Stimulated activated CD8-positive, alpha-beta memory T cell treated with anti-CD3 and anti-CD28 coated beads, Interleukin-15, amount 100 ng/mL, for 48 hours (primary cell): Measurements from ENCODE around the gene IRGC.
"Not testable (repeated sequence)": the region's sequence is repeated elsewhere in the genome, so short reads cannot be mapped to it uniquely, and the experiment has no call there.

Experiments
- DNase-seq, 2 donors: peaks; one replicate each; pipeline ENCODE4 v3.0.0-alpha.2; 2020; ENCODE audit warnings: low read depth in 2 of 2

The IRGC gene, protein sequence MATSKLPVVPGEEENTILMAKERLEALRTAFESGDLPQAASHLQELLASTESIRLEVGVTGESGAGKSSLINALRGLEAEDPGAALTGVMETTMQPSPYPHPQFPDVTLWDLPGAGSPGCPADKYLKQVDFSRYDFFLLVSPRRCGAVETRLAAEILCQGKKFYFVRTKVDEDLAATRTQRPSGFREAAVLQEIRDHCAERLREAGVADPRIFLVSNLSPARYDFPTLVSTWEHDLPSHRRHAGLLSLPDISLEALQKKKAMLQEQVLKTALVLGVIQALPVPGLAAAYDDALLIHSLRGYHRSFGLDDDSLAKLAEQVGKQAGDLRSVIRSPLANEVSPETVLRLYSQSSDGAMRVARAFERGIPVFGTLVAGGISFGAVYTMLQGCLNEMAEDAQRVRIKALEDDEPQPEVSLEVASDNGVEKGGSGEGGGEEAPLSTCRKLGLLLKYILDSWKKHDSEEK

DNA sequence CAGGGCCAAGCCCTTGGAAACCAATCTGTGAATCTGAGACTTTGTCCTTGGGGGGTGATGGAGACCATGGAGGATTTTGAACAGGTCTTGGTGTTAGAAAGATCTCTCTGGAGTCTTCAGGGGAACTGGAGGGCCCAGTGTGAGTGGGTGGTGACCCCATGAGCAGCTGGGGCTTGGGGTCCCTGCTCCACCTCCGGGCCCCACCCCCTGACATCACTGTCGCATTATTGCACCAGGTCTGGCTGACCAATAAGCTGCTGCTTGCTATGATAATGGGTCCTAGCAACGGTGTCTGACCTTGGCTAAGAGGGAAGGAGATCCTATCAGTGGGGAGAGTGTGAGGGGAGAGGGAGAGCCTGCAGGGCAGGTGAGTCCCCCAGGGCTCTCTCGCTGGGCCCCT, at the start of gene IRGC:
Gene IRGC (plus strand): TSS at position 301 of the 400 bp plus-strand sequence. CDS start 2,483 bp downstream, outside the sequence.
- no peak for DNase-seq

DNA sequence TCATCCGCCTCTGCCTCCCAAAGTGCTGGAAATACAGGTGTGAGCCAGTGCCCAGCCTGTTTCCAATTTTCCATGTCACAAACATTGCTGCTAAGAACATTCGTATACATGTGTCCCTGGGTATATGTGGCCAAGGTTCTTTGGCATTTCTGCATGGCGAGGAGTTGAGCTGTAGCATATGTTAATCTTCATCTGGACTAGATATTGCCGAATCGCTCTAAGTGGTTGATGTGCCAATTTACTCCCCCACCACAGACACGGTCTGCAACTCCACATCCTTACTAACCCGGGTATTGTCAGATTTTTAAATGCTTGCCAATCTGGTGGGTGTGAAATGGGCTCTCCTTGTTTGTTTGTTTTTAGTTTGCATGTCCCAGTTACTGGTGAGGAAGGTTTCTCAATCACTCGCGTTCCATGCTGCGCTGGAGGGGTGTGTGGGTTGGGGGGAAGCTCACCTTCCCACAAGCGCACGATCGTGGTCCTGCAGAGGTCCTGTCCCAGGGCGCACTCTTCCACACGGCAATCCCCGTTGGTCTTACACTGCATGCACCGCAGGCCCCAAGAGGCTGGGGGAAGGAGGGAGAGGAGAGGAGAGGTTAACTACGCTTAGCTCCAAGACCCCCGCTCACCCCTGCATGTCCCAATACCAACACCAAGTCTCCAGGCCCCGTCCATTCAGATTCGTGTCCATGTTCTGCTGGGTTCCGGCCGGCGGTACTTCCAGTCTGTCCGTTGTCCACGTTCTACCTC, 48.6 kb upstream of the IRGC start:
- DNase-seq, result no peak

DNA sequence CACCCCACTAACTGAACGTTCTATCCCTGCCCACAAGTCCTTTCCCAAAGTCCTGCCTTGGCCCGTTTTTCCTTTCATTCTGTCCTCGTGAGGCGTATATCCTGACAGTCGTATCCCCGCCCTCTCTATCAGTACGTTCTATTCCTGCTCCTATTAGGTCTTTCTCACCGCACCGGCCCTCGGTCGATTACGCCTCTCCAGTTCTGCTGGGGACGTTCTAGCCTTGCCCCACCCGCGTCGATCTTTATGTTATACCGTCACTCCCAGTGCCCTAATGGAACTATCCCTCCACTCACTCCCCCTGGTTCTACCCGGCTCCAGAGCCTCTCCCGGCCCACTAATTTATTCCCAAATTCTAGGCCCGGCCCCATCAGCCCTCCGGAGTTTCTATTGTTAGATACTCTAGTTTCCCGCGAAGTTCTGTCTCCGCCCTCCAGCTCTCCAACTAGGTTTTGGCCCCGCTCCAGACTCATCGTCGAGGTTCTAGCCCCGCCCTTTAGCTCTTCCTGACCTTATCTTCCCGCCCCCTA, 47.9 kb upstream of the IRGC start:
- no peak for DNase-seq

DNA sequence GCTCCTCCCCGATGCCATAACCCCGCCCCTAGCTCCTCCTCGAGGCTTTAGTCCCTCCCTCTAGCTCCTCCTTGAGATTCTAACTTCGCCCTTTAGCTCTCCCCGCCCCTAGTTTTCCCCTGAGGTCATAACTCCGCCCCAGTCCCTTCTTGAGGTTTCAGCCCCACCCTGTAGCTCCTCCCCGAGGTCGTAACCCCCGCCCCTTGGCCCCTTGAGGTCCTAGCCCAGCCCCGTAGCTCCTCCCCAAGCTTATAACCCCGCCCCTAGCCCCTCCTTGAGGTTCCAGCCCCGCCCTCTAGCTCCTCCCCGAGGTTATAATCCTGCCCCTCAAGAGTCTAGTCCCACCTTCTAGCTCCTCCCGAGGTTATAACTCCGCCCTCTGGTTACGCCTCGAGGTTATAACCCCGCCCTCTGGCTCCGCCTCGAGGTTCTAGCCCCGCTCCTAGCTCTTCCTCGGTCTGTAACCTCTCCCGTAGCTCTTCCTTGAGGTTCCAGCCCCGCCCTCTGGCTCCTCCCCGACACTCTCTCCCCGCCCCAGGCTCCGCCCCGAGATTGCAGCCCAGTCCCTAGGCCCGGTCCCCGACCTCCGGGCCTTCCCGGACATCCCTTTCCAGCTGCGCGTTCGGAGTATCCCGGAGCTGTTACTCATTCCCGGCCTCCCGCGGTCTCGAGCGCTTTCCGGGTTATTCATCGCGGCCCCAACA, 47.3 kb upstream of the IRGC start:
- peak; percentile 84 to 91 for DNase-seq

DNA sequence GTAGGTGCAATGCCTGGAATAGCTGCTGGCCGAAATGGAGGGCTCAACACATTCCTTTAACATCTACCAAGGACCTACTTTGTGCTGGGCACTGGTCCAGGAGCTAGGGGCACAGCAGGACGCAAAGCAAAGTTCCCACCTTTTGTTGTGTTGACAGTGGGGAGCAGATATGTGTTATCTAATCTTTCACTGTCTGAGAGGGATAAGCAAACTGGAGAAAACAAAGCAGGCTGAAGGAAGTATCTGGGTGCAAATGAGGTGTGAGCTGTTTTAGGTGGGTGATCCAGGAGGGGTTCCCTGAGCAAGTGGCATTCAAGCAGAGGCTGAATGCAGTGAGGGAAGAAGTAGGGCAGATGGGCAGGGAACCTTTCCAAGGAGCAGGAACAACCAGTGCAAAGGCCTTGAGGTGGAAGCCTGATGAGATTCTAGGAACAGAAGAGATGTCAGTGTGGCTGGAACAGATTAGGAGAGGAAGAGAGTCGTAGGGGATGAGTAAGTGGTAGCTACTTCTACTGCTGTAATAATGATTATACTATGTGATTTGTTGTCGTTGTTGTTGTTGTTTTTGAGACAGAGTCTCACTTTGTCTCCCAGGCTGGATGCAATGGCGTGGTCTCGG, 43.7 kb upstream of the IRGC start:
- DNase-seq, result no peak

DNA sequence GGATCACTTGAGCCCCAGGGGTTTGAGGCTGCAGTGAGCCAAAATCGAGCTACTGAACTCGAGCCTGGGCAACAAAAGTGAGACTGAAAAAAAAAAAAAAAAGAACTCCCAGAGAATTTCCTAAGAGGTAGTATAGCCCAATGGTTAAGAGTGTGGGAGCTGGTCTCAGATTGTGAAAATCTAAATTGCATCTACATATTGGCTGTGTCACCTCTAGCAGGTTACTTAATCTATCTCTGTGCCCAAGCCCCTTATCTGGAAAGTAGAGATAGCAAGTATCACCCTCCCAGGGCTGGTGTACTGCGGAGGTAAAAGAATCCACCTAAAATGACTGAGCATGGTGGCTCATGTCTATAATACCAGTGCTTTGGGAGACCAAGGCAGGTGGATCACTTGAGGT, 42.2 kb upstream of the IRGC start:
- DNase-seq, result no peak

DNA sequence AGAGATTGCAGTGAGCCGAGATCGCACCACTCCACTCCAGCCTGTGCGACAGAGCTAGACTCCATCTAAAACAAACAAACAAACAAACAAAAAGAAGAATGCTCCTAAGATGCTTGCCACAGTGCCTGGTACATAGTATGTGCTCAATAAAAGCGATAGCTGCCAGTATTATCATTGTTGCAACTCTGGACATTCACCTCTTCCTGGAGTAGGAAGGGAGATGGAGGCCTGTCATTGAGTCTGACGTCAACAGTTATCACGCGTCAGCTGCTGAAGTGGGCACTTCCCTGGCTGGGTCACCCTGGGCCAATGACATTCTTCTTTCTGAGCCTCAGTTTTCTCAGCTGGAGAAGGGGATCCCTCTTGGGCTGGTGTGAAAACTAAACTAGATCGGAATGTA, 41.7 kb upstream of the IRGC start:
- no peak for DNase-seq

DNA sequence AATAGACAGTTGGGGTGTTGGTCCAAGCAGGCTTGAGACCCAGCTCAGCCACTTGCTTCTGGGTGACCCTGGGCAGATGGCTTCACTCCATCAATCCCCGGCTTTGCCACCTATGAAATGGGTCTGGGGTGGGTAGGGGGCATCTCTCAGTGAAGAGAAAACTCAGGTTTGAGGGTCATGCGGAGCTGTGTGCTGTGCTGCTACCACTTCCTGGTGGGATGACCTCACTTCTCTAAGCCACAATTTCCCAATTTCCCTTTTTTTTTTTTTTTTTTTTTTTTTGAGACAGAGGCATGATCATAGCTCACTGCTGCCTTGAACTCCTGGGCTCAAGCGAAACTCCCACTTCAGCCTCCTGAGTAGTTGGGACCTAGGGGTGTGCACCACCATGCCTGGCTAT, 41.3 kb upstream of the IRGC start:
- DNase-seq, result no peak

DNA sequence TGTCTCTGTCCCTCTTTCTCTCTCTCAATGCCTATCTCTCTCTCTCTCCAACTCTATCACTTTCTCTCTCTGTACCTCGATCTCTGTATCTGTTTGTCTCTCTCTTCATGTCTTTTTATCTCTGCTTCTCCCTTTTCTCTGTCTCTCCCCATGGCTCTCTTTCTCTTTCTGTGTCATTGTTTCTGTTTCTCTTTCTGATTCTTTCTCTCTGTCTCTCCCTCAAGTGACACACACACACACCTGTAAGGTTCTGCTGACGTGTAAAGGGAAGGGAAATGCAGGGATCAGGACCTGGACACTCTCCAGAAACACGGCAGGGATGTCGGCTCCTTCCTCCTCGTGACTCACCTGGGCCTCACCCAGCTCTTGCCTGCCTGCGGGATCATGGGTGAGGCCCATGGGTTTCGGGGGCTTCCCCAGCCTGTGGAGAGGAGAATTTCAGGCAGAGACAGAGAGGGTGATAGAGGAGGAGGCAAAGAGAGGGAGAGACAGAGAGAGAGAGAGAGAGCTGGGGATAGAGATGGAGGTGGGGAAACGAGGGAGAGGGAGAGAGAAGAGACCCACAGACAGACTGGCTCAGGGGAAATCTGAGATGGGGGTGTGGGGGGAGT, 40.5 kb upstream of the IRGC start:
- no peak for DNase-seq

DNA sequence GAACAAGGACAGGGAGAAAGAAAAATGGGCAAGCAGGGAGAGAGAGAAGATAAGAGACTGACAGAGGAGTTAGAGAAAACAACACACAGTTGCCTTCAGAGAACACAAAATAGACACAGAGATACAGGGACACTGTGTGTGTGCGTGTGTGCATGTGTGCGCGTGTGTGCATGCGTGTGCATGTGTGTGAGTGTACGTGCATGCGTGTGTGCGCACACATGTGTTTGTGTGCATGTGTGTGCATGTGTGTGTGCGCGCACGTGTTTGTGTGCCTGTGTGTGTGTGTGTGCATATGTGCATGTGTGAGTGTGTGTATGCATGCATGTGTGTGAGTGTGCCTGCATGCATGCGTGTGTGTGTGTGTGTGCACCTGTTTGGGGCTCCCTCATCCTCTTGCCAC, 40.0 kb upstream of the IRGC start:
- DNase-seq, result no peak

DNA sequence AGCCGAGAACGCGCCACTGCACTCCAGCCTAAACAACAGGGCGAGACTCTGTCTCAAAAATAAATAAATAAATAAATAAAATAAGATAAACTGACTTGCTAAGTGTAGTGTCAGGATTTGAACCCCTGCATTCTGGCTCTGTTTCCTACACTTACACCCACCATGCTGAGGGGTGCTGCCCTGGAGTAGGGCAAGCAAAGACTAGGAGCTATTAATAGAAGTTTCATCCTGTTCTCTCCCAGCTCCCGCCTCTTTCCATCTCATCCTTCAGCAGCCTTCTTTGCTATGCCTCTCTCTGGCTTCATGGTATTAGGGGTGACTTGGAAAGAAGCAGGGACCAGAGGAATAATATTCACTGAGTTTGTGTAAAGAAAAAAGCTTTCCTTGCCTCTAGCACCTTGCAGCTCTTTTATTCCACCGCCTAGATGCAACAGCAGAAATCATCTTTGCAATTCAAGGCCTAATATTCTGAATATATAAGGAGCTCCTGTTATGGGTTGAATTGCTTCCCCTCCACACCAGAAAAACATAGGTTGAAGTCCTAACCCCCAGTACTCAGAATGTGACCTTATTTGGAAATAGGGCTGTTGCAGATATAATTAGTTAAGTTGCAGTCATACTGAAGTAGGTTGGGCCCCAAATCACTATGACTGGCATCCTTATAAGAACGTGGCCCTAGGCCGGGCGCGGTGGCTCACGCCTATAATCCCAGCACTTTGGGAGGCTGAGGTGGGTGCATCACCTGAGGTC, 37.2 kb upstream of the IRGC start:
- DNase-seq, result no peak

DNA sequence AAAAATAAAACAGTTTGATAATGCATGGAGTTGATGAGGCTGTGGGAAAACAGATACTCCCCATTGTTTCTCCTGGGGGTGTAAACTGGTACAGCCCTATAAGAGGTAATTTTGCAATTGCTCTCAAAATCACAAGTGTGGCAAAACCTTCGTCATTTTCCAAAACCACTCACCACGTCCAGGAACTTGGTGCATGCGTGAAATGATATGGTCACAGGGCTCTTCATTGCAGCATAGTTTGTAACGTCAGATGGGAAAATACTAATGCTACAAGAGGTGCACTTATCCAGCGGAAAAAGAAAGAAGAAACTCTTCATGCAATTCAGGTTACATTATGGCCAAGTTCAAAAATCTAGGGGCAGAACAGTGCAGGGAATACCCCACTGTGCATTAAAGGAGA, 34.1 kb upstream of the IRGC start:
- DNase-seq, result no peak

DNA sequence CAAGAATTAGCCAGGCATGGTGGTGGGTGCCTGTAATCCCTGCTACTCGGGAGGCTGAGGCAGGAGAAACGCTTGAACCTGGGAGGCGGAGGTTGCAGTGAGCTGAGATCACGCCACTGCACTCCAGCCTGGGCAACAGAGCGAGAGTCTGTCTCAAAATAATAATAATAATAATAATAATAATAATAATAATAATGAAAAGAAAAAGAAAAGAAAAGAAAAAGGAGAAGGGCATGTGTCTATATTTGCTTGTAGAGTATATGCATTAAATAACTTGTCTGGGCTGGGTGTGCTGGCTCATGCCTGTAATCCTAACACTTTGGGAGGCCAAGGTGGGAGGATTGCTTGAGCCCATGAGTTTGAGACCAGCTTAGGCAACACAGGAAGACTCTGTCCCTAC, 33.6 kb upstream of the IRGC start:
- DNase-seq, result not testable (repeated sequence)

DNA sequence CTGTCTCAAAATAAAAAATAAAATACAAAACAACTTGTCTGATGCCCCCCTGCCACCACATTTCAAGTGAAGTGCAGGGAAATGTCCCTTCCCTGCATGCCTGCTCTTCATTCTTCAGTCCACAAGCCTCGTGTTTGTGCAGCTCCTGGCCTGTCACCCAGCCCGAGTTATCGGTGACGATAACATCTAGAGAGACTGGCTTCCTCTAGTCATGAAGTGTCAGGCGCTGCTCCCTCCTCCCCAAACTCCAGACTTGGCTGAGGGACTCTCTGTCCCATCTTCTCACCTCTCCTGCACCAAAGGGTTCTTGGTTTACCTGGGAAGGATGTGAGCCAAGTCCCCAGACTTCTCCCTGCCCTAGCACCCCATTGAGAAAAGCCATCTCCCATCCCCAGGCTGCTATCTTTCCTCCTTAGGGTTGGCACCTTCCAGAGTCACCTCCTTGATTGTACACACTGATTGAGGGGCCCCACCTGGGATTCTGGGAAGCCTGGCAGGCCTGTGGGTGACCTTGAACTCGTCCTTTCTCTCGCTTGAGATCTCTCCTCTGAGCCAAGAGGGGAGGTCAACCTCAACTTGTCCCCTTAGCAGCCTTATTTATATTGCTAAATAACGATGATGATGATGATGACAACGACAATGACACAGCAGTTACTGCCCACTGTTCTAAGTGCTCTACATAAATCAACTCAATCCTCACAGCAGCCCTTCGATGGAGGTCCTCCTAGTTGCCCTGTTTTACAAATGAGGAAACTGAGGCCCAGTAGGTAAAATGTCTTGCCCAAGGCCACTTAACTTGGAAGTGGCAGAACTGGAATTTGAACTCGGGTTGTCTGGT, 32.8 kb upstream of the IRGC start:
- no peak for DNase-seq

DNA sequence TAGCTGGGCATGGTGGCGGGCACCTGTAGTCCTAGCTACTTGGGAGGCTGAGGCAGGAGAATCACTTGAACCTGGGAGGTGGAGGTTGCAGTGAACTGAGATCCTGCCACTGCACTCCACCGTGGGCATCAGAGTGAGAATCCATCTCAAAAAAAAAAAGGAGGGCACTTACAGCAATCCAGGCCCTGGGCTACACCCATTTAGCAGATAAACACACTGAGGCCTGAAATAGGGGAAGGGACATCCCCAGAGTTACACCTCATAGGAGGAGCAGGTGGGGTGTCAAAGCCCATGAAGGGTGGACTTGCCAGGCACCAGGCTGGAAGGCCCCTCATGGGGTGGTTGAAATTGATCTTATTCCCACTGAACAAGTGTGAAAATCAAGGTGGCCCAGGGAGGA, 32.0 kb upstream of the IRGC start:
- no peak for DNase-seq

DNA sequence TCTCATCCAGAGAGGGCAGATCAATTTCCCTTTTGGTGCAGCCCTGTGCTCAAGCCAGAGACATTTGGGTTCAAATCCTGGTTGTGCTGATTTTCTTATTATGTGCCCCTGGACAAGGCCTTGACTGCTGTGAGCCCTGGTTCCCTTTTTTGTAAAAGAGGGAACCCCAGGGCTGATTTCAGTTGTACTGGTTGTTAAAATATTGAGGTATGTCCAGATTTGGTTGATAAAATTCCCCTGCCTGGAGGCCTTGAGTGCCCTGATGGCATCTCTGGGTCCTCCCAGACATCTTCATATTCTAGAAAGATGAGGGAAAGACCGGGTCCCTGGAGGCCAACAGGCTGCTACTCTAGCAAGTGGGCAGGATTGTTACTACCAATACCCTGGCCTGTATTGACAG, 31.6 kb upstream of the IRGC start:
- DNase-seq, result no peak

DNA sequence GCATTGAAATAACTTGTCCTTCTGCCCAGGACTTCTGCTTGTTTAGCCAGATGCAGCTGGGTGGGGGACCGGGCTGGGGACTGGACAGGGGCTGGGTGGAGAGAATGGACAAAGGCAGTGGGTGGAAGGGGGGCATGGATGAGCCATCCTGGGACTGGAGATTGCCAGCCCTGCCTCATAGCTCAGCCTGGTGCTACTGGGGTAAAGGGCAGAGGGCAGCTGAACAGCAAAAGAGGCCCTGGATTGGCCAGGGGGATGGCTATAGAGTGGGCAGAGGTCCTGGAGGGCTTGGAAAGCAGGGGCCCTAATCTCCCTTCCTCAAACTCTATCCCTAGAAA, 28.2 kb upstream of the IRGC start:
- no peak for DNase-seq

DNA sequence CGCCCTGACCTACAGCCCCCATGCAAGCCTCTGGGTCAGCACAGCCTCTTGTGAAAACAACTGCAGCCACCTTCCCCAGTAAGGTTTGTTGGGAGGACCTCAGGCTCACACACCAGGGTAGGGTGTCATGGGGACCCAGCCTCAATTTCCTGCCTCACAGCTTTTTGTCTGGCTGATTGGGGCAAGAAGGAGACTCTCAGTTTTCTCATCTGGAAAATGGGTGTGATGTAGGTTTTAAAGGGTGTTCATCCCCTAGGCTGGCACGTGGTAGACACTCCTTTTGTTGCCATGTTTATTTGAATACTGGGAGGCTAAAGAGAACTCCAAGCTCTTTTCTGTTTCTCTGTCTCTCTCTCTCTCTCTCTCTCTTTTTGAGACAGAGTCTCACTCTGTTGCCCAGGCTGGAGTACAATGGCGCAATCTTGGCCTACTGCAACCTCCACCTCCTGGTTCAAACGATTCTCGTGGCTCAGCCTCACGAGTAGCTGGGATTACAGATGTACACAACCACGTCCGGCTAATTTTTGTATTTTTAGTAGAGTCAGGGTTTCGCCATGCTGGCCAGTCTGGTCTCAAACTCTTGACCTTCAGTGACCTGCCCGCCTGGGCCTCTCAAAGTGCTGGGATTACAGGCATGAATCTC, 27.7 kb upstream of the IRGC start:
- no peak for DNase-seq

DNA sequence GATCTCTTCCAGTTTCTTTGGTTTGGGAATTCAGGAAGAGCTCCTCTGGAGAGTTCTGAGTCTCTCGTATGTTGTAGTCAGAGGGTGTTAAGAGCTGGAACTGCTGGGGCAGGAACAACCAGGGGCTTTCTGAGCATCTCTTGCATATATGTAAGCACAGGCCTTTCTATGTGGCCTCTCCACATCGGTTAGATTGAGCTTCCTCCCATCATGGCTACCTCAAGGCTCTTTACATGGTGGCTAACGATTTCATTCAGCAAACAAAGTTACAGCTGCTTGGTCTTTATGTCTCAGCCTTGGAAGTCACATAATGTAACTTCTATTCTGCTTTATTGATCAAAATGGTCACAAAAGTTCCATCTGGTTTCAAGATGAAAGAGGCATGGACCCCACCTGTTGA, 25.4 kb upstream of the IRGC start:
- no peak for DNase-seq
